Measurements from ENCODE around the gene WDR91.

- TF ChIP-seq, protein P1, sequence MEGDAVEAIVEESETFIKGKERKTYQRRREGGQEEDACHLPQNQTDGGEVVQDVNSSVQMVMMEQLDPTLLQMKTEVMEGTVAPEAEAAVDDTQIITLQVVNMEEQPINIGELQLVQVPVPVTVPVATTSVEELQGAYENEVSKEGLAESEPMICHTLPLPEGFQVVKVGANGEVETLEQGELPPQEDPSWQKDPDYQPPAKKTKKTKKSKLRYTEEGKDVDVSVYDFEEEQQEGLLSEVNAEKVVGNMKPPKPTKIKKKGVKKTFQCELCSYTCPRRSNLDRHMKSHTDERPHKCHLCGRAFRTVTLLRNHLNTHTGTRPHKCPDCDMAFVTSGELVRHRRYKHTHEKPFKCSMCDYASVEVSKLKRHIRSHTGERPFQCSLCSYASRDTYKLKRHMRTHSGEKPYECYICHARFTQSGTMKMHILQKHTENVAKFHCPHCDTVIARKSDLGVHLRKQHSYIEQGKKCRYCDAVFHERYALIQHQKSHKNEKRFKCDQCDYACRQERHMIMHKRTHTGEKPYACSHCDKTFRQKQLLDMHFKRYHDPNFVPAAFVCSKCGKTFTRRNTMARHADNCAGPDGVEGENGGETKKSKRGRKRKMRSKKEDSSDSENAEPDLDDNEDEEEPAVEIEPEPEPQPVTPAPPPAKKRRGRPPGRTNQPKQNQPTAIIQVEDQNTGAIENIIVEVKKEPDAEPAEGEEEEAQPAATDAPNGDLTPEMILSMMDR (IDR thresholded peaks at IDR 0.05; ENCODE audit: insufficient read depth, low read depth, low read length) = no peak
- TF ChIP-seq EZH2 (IDR thresholded peaks at IDR 0.05; ENCODE audit: insufficient read depth, low read length) = no peak
Observed at GRCh38 chr7:135164357-135165061, 46.8 kb downstream of the WDR91 start.

All from astrocyte (in vitro differentiated cells and primary cell).